GM18498 (cell line): ENCODE results near the gene L2HGDH.
"Not testable (repeated sequence)": the region's sequence is repeated elsewhere in the genome, so short reads cannot be mapped to it uniquely, and the experiment has no call there.

ENCODE experiments used
- ATAC-seq: cut with Tn5 transposase; IDR thresholded peaks from one replicate; pipeline ENCODE4 v1.9.1; 2021; ENCODE audit warnings: mild to moderate bottlenecking, moderate library complexity; ENCODE audit not compliant: unreplicated experiment

L2HGDH gene

GRCh38 chr14:50311972-50312733 is at the start of gene L2HGDH, which contains the start of gene DMAC2L:
Gene L2HGDH, minus strand, starts transcription at chr14:50312229. Its CDS starts 79 bp downstream, at chr14:50312150.
Gene DMAC2L, plus strand, starts transcription at chr14:50312324. Its CDS starts 9,164 bp downstream, at chr14:50321488.
- peak; percentile 94 for ATAC-seq

GRCh38 chr14:50360851-50361250 is 48.8 kb upstream of the L2HGDH start:
- ATAC-seq: no peak

- ATAC-seq: no peak
Measured at GRCh38 chr14:50360093-50360492, 48.1 kb upstream of the L2HGDH start.

- ATAC-seq: no peak
Measured at GRCh38 chr14:50359631-50360030, 47.6 kb upstream of the L2HGDH start.

GRCh38 chr14:50357753-50358395 is 45.8 kb upstream of the L2HGDH start:
- ATAC-seq: no peak

- ATAC-seq: no peak
Measured at GRCh38 chr14:50357124-50357523, 45.1 kb upstream of the L2HGDH start.

- not testable (repeated sequence) for ATAC-seq
Measured at GRCh38 chr14:50356283-50356682, 44.3 kb upstream of the L2HGDH start.

- ATAC-seq: no peak
Measured at GRCh38 chr14:50355692-50356091, 43.7 kb upstream of the L2HGDH start.

GRCh38 chr14:50354527-50354926 is 42.5 kb upstream of the L2HGDH start:
- ATAC-seq: no peak

- no peak for ATAC-seq
Measured at GRCh38 chr14:50353126-50353525, 41.1 kb upstream of the L2HGDH start.

- no peak for ATAC-seq
Measured at GRCh38 chr14:50352584-50352983, 40.6 kb upstream of the L2HGDH start.

GRCh38 chr14:50350975-50351374 is 38.9 kb upstream of the L2HGDH start:
- ATAC-seq: no peak

GRCh38 chr14:50348933-50349332 is 36.9 kb upstream of the L2HGDH start:
- no peak for ATAC-seq

GRCh38 chr14:50347521-50347920 is 35.5 kb upstream of the L2HGDH start:
- ATAC-seq: no peak

- ATAC-seq: no peak
Measured at GRCh38 chr14:50345846-50346422, 33.9 kb upstream of the L2HGDH start.

GRCh38 chr14:50344876-50345563 is 33.0 kb upstream of the L2HGDH start:
- ATAC-seq: no peak

- peak; percentile 83 for ATAC-seq
Measured at GRCh38 chr14:50344116-50344775, 32.2 kb upstream of the L2HGDH start.

- ATAC-seq: no peak
Measured at GRCh38 chr14:50343434-50343833, 31.4 kb upstream of the L2HGDH start.

GRCh38 chr14:50342221-50343078 is 30.4 kb upstream of the L2HGDH start:
- ATAC-seq: no peak

- no peak for ATAC-seq
Measured at GRCh38 chr14:50340963-50341362, 28.9 kb upstream of the L2HGDH start.
